Measurements from ENCODE around the gene PACS2.

DNA sequence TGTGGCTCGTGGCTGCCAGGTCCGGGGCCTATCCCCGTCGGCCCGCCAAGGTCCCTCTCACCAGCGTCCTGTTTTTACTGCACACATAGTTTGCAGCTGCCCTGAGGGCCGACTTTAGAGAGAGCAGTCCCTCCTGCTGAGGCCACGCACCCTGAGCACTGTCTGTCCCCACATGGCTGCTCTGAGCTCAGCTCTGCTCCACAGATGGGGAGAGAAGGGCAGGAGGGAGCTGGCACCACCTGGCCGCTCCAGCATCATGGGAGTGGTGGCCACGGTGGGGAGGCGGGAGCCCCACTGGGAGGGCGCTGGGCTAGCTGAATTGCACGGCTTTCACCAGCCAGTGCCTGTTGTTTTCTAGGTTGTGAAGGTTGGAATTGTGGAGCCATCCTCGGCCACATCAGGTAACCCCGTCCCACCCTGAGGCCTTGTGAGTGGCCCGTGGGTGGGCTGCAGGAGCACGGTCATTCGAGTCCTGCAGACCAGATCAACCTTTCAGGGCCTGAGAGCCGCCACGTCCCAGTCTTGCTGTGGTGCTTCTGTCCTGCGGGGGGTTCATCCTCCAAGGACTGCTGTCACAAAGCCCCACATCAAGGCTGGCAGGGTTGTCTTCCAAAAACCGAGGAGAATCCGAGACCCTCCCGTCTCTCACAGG is 76.4 kb downstream of the PACS2 start:
- TF ChIP-seq, protein P1, sequence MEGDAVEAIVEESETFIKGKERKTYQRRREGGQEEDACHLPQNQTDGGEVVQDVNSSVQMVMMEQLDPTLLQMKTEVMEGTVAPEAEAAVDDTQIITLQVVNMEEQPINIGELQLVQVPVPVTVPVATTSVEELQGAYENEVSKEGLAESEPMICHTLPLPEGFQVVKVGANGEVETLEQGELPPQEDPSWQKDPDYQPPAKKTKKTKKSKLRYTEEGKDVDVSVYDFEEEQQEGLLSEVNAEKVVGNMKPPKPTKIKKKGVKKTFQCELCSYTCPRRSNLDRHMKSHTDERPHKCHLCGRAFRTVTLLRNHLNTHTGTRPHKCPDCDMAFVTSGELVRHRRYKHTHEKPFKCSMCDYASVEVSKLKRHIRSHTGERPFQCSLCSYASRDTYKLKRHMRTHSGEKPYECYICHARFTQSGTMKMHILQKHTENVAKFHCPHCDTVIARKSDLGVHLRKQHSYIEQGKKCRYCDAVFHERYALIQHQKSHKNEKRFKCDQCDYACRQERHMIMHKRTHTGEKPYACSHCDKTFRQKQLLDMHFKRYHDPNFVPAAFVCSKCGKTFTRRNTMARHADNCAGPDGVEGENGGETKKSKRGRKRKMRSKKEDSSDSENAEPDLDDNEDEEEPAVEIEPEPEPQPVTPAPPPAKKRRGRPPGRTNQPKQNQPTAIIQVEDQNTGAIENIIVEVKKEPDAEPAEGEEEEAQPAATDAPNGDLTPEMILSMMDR (IDR thresholded peaks at IDR 0.05), result no peak
- no peak for TF ChIP-seq EZH2 (IDR thresholded peaks at IDR 0.05; ENCODE audit: borderline replicate concordance, insufficient read depth, low read depth, low read length, poor library complexity, severe bottlenecking)
